T-helper 1 cell (primary cell): ENCODE results near the gene GRM1.

Experiments
- DNase-seq, 5 donors: peaks; one replicate each; pipeline ENCODE4 v3.0.0-alpha.2; 2012 to 2020

GRM1 gene

DNA sequence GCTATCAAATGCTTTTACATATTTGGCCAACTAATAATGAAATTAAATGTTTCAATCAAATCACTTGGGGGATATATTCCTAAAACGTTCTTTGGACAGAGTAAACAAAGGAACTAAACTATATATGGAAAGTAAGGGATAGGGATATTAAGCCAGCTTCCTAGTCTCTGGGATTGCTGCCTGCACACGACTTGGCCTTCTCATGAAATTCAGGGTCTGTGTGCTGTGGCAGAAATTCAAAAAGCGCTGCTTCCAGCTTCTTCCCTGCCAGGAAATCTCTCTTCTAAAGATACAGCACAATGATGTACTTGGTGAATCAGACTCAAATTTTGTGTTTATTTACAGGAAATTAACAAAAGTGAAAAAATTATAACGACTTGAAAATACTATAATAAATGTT is 308.5 kb downstream of the GRM1 start:
- DNase-seq, result no peak

DNA sequence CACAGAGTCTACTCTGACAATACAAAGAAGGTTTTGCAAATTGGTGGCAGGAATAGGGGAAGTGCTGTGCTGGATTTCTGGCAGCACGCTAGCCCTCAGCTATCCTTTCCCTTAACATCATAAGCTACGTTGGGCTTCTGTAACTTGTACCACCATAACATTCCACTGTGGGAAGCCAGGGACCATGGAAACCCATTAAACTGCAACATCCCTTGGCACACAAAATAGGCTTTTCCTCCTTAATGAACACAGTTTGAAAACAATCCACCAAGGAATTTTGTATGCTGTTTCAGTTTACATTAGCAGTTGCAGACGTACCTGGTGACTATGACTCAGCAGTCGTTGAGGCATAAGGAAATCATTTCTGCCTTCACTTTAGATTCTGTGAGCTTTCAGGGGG is 310.9 kb downstream of the GRM1 start:
- DNase-seq, result no peak

DNA sequence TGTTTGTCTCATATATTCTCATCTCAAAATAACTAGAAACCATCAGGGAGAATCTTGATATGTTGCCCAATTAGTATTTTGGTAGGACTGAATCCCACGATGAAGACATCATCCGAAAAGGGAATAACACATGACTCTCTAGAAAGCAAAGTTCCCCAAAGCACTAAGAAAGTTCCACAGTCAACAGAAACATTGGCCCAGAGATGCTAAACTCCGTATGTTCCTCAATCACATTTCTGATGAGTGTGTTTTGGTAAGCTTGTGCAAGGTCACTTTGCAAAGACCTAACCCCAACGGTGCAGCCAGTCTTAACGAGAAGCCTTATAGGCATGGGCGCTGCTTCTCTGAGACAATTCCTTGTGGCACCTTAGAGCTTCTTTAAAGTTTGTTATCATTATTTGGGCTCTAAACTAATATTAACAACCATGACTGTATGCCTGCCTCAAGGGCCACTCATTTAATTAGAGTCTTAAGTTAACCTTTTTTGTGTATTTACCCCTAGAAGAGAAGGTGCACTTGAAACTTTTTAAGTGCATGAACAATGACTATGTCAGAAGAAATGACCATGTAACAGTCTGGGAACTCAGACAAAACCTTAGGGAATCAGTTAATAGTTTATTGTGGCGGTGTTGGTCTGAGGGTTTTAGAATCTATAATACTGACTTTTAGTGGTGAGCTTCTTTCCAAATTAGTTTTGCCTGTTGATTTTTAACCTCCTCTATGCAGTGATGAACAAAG is 312.8 kb downstream of the GRM1 start:
- DNase-seq, result no peak

DNA sequence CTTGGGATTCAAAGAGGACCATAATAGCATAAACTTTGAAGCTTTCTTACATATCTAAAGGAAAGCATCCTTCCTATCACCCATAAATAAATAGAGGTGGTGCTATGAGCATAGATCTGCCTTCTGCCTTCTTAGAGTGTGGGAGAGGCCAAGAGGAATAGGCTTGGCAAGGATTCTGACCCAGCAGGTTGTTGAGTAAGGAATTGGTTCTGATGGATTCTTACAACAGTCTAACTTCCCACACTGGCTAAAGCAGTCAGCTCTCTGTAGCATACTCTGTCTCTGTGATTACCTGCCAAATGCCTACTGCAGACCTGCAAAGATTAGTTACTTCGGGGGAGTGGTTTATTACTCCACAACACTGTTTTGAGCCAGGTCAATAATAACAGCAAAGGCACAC is 316.7 kb downstream of the GRM1 start:
- no peak for DNase-seq

DNA sequence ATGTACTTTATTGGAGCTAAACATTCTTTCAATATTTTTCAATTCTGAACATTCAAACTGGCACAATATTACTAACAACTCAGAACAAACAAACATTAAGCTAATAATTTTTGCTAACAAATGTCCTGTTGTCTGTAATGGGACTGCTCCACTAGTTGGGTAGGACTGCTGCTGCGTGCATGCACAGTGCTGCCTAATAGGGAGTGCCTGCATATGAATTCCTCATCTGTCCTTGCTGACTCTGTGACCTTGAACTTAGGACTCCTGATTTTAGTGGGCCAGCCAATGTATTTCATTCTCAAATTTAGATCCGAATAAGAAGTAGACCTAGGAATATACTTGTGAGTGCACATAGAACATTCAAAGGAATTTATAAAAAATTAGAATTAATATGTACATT is 318.2 kb downstream of the GRM1 start:
- no peak for DNase-seq

DNA sequence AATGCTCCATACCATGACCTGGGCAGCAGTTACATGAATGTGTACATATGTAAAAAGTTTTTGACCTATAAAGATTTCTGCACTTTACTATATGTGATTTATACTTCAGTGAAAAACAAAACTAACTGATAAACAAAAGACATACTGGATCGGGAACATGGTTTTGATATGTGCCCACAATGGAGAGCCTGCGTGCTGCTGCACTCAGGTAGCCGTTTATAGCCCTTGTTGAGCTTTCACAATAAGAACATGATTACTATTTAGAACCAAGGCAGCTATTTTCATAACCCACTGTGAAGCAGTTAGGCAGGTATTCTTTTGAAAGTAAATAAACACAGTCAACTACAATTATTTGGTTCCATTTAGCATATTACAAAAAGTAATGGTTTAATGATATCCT is 318.8 kb downstream of the GRM1 start:
- no peak for DNase-seq

DNA sequence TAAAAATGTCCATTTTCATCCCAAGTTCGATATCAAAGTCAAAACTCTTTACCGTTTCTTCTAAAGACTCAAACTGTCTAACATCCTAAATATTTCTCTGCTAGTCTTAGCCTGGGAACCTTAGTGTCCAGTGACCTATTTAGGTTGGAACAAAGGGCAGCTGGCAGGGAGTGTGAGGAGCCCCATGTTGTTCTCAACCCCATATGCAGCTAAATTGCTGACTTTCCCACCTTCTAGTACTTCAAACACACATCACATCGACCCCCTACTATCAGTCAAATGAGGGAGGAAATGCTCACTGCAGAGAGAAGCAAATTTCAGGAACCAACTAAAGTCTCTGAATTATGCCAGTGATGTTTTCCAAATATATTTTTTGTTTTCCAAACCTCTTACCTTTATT is 322.2 kb downstream of the GRM1 start:
- DNase-seq, result no peak

DNA sequence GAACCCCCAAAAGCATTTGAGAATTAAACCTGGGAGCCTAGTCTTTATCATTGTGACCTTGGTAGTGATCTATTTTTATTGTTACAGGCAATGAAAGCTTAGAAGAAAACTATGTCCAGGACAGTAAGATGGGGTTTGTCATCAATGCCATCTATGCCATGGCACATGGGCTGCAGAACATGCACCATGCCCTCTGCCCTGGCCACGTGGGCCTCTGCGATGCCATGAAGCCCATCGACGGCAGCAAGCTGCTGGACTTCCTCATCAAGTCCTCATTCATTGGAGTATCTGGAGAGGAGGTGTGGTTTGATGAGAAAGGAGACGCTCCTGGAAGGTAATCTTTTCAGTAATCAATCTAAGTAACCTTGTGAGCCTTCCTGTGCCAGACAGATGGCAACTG is 323.3 kb downstream of the GRM1 start:
- no peak for DNase-seq

DNA sequence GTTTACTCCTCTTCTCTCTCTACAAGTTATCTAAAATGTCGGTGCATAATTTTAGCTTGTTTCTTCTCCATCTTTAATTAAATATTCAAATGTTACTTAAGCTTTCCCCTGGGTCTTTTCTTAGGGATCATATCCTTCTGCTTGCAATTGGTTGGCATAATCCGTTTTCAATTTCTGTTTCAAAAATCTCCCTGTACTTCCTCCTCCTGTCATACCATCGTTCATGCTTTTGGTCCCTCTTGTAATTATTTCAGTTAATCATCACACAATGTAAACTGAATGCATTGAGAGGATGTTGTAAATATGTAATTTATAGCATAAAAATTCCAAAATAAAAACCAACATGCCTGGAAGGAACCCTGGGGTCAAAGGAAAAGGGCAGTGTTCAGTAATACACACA is 325.6 kb downstream of the GRM1 start:
- DNase-seq, result no peak

DNA sequence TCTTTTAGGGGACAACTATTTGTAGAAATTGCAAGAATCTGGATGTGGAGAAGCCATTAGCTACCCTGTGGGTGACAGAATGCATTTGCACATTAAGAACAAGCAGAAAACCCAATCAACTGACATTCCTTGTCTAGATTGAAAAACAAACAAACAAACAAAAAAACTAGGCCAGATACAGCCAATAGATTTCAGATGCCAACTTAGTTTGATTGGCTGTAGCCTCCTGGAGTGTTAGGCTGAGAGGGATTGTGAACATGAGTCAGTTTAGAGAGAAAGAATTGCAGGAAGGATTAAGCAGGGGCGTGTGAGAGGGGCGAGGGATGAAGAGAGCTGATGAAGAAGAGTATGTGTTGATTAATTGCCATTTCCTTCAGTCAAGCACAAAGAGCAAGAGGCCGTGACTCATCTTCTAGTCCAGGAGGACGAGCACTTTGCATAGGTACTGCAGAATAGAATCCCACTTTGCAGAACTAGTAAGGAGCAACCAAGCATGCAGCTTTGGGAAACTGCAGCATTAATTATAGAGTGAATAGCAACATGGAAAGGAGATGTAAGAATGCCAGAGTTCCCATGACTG is 326.7 kb downstream of the GRM1 start:
- DNase-seq, result no peak

DNA sequence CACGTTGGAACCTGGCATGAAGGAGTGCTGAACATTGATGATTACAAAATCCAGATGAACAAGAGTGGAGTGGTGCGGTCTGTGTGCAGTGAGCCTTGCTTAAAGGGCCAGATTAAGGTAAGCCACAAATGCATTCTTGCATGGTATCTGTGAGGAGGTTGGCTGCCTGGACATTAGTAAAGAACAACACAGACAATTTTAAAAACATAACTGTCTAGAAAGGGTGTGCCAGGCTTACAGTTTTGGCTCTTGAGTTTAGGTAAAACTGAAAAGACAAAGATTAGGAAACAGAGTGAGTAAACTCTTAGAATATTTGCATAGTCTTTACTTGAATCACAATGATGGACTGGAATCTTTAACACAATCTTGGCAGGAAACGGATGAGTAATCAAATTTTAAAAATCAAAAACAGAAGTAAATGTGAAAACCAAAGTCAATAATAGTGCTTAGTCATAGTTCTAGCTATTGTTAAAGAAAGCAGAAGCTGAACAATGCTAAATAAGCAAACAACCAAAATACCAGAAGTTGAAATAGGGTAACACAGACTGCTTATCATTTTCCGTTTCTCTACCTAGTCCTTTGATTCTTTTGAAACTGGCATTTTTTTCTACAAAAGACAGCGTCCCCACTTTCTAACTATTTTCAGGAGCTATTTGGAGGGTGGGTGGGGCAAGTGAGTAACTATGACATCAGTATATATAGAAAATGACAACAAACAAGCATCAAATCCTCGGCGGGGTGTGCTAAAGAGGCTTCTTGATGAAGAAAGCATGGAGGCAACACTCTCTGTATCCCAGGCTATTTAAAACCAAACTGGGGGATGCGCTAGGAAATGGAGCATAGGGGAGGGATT is 328.9 kb downstream of the GRM1 start:
- DNase-seq, result peak in 1 of 5 donors; percentile 68

DNA sequence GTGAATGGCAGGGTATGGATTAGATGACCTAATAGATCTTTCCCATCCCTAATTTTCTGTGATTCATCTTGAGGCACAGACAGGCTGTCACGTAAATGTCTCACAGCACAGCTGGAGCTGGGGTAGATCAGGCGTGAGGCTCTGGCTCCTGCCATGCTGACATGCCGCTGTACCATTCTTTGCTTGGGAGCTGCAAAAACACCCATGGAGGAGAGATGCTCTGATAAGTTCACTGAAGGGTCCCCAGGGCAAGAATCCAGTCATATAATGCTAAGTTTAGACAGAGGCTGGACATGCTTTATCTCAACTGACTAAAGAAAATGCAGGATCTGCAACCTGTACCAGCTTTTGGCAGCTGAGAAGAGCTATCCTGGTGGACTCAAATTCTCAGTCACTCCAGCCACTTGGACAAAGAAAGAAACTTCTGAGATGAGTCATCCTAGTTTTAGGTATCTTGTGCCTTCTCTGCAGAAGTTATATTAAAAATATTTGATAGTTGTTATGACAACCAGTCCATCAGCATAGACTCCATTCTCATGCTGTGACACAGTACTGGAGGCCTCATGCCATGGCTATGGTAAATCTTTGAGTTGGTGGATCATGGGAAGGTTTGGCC is 329.7 kb downstream of the GRM1 start:
- DNase-seq, result peak in 1 of 5 donors; percentile 3

DNA sequence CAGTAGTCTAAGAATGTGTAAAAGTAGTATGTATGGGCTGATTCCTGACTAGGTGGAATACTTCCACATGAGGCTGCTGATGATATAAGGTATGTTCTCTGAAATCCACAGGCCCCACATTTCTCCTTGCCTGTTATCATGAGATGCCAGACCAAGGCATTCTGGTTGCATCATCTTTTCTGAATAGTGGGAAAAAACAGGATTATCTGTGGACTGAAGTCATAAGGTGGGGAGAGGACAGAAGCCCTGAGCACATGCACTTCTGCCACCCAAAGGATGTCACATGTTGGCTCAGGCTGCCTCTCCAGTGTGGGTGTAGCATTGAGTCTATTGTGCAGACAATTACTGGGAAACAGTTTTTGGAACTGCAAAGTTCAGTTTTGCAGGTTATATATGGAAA is 330.3 kb downstream of the GRM1 start:
- no peak for DNase-seq

DNA sequence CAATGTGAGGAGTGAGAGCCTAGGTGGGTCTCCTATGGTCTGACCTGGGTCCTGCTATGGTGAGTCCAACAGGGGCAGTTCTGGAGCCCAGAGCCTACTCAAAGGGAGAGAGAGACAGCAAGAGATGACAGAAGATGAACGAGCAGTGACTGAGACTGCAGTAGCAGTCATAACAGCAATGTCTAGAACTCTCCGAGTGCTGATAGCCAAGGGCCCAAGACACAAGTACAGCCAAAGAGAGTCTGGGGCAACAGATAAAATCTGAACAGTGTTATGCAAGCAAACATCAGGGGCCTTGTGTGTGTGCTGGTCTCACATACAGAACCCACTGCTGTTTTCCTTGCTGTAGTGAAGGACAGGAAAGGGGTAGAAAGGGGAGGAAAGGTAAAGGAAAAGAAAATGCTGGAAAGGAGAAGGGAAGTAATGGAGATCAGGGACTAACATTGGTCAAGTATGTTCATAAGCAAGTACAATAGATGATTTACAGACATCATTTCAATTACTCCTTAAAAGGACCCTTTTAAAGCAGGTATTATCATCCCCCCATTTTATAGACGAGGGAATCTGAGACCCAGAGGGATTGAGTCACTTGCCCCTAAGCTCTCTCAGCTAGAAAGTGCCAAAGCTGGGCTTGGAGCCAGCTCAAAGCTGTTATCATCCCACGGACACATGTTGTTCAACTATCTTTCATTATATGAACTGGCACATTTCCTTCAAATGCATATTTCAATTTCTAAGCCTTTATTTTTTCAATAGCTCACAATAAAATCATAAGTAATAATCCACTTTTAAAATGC is 332.5 kb downstream of the GRM1 start:
- no peak for DNase-seq

DNA sequence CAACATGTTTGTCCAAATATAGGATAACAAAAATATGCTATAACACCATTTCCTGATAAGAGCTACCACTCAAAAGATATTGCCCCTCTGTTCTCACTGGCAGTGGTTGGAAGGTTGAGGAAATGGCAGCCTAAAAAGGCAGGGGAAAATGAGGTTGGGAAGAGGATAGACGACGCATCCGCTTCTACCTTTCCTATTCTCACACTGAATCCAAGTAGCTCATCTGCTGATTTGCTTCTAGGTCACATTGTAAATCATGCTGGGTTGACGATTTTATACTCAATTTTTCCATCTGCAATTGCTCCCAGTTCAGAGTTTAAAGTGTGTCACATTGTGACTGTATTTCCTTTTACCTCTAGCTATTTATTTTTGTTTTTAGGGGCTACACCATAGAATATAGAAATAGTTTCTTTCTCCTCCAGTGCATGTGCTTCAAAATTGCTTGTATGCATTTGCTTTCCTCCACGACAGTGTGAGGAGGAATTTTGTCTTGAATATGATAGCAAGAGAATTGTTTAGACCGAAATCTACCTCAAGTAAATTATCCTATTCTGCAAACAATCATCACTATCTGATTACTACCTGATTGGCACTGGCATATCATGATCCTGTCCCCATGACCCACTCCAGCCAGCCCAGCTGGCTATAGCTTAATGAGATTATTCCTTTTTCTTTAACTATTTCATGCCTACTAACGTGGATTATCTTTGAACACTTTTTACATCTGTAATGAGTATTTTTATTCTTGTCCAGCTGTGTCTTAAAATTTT is 335.2 kb downstream of the GRM1 start:
- no peak for DNase-seq

DNA sequence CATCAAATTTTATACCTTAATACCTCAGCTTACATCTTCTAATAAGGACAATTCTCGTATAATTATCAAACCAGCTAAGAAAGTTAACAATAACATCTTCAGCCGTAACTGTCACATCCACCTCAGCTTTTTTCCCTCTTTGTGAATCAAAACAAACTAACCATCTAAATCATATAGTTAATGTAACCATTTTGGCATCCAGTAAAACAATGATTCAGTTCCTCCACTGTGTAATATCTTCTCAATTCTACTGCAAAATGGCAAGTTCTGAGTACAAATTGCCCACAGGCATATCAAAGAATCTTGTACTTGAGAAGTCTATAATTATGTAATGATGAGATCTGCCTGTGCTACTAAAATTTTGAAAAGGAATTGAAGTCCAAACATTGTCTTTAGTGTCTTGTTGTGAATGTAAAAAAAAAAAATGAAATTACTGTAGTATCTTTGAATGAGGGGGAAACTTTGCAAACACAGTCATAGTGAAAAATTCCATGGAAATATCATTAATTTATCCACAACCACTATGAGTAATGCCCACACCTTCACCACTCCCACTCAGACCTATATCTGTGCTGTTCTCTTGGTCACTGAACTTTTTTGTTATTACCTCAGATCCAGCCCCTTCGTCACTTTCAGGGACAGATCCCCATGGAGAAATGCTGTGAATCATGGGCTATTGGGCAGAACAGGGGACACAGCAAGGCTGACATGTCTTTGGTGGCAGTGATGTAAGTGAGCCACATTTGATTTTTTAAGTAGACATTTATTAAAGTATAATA is 336.1 kb downstream of the GRM1 start:
- no peak for DNase-seq

DNA sequence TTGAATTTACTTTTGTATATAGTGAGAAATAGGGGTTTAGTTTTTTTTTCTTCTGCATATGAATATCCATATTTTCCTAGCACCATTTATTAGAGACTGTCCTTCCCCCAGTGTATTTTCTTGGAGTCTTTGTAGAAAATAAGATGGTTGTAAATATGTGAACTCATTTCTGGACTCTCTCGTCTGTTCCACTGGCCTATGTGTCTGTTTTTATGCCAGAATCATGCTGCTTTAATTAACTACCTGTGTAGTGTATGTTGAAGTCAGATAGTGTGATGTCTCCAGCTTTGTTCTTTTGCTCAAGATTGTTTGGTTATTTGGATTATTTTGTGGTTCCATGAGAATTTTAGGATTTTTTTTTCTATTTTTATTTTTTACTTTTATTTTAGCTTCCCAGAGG is 338.2 kb downstream of the GRM1 start:
- no peak for DNase-seq

DNA sequence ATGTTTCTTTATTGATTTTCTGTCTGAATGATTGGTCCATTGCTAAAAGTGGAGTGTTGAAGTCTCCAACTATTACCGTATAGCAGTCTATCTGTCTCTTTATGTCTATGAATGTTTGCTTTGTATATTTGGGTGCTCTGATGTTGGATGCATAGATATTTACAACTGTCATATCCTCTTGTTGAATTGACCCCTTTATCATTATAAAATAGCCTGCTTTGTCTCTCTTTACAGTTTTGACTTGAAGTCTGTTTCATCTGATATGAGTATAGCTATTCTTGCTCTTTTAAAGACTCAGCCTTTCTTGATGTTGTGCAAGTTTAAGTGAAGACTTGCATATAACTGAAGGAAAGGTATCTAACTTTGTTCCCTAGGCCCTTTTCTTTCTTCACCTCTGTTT is 341.0 kb downstream of the GRM1 start:
- no peak for DNase-seq

DNA sequence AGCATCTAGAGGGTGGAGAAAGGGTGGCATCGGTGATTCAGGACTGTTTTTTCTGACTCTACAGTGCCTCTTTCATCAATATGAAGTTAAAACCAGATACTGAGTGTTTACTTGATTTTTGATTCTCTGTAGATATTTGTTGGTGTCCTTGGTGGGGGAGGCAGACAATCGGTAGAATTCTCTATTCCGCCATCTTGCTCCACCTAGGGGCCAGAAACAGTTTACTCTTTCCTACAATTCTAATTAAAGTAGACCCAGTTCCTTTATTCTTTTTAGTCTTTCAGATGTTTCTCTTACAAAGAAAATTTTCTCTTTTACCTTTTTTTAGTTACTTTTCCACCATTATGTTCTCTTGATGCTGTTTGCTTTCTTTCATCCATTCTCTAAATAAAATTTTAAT is 352.6 kb downstream of the GRM1 start:
- no peak for DNase-seq

DNA sequence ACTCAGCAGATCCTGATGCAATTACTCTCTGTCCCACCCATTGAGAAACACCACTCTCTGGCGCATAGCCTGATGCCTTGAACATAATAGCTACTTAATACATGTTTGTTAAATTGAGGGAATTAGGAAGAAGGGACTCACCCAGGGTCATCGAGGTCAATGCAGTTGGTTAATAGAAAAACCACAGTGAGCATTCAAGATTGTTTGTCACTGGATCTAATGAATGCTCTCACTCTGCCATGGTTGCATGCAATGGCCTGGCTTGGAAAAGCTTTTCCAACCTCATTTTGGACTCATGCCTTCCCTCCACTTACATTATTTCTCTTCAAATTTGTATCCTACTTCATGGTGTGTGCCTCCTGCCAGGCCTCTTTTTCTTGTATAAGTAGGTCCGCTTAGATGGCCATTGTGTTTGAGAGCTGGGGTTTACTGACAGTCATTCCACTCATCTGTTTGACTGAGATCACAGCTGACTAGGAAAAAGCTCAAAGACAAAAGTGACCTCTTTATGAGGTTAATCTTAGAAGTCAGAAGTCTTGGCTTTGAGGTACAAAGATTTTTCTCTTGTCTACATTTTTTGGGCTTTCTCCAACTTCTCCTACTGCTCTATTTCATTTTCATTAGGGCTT is 360.0 kb downstream of the GRM1 start:
- DNase-seq, result no peak

DNA sequence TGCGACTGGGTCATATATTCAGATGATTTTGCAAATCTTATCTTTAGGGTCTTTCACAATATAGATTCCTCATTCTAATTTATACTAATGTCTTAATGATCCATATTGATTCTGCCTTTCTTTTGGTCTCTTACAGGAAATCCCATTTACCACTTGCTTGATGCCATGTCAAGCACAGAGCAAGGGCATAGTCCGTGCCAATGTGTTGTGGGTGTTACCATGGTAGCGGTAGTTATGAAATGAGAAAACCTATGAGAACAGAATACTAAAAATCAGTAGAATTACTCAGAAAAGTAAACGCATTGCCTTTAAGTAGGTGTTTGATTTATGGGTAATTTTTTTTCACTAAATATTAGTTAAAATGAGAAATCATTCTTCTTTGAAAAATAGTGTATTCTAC is 360.9 kb downstream of the GRM1 start:
- no peak for DNase-seq
